IgD-negative memory B cell (primary cell): ENCODE data around the gene CHAMP1. TPM values are rescaled to one million over a fixed set of nuclear protein-coding genes. Genes with fewer than 3 reads are reported as not detected.
A peak's percentile ranks its signal among the peaks of the same experiment; 100 is the strongest.
"Not testable (repeated sequence)": the region's sequence is repeated elsewhere in the genome, so short reads cannot be mapped to it uniquely, and the experiment has no call there.

Experiments used
- H3K27ac Mint-ChIP-seq, 3 donors: one replicate each; pipeline ENCODE4 v1.8.0; 2020 to 2022; ENCODE audit warnings: mild to moderate bottlenecking in 3 of 3, mixed read lengths in 3 of 3, moderate library complexity in 1 of 3
- H3K27me3 Mint-ChIP-seq: one replicate; pipeline ENCODE4 v1.8.0; 2021; ENCODE audit warnings: mixed read lengths
- H3K36me3 Mint-ChIP-seq: one replicate; pipeline ENCODE4 v1.8.0; 2020; ENCODE audit warnings: mild to moderate bottlenecking, mixed read lengths
- H3K4me1 Mint-ChIP-seq, 3 donors: one replicate each; pipeline ENCODE4 v1.8.0; 2020 to 2022; ENCODE audit warnings: mixed read lengths in 3 of 3, mild to moderate bottlenecking in 1 of 3
- H3K4me3 Mint-ChIP-seq, 4 donors: one replicate each; pipeline ENCODE4 v1.8.0; 2020 to 2022; ENCODE audit warnings: mild to moderate bottlenecking in 4 of 4, mixed read lengths in 4 of 4, moderate library complexity in 3 of 4
- H3K9me3 Mint-ChIP-seq, 3 donors: one replicate each; pipeline ENCODE4 v1.8.0; 2020 to 2021; ENCODE audit warnings: mixed read lengths in 3 of 3, mild to moderate bottlenecking in 1 of 3
- polyA plus RNA-seq: library from polyadenylated mRNA; unstranded; fragments of 300-500 nt; fragmentation: Illumina TruSeq; gene quantifications from one replicate; pipeline ENCODE4 v1.2.3, GENCODE V29; 2021

CHAMP1 gene
- polyA plus RNA-seq, 1 donor from 2014 or later = 14.6 TPM

GRCh38 chr13:114334305-114335053 is 20.2 kb downstream of the CHAMP1 start:
- H3K9me3 Mint-ChIP-seq = no peaks in the 10 kb centered on the region
- H3K27ac Mint-ChIP-seq = peak overlapping the region; percentile 12 to 69 (median 64)
- no peaks in the 10 kb centered on the region for H3K36me3 Mint-ChIP-seq
- H3K4me1 Mint-ChIP-seq = peaks cover 11 to 19% (median 15%) of the 10 kb centered on the region in 3 donors
- H3K27me3 Mint-ChIP-seq = no peaks in the 10 kb centered on the region
- H3K4me3 Mint-ChIP-seq = peak overlapping the region; percentile 11 to 91 (median 57)

- H3K27ac Mint-ChIP-seq, H3K36me3 Mint-ChIP-seq, H3K27me3 Mint-ChIP-seq, H3K4me3 Mint-ChIP-seq, H3K9me3 Mint-ChIP-seq: not testable (repeated sequence)
- peaks cover 17 to 19% (median 18%) of the 10 kb centered on the region in 3 donors for H3K4me1 Mint-ChIP-seq
Measured at GRCh38 chr13:114336457-114336856, 22.2 kb downstream of the CHAMP1 start.

- Mint-ChIP-seq H3K36me3 (peaks cover 2% of the 10 kb centered on the region), H3K4me1 (peaks cover 12 to 15% (median 14%) of the 10 kb centered on the region in 3 donors), H3K27me3 (peaks cover 2% of the 10 kb centered on the region), H3K27ac (no peak overlapping the region), H3K9me3 (no peaks in the 10 kb centered on the region), H3K4me3 (no peak overlapping the region)
Measured at GRCh38 chr13:114338959-114339358, 24.7 kb downstream of the CHAMP1 start.

GRCh38 chr13:114339857-114340534 is 25.7 kb downstream of the CHAMP1 start:
- Mint-ChIP-seq H3K9me3 (no peaks in the 10 kb centered on the region), H3K4me3 (peak overlapping the region in 1 of 4 donors; percentile 12), H3K27ac (no peak overlapping the region), H3K36me3 (peaks cover 2% of the 10 kb centered on the region), H3K4me1 (peaks cover 4 to 6% (median 6%) of the 10 kb centered on the region in 3 donors), H3K27me3 (peaks cover 2% of the 10 kb centered on the region)

GRCh38 chr13:114341003-114341777 is 26.9 kb downstream of the CHAMP1 start:
- Mint-ChIP-seq H3K9me3 (no peaks in the 10 kb centered on the region), H3K27me3 (peaks cover 2% of the 10 kb centered on the region), H3K4me3 (no peak overlapping the region), H3K36me3 (peaks cover 2% of the 10 kb centered on the region), H3K27ac (no peak overlapping the region), H3K4me1 (peaks cover 4 to 6% (median 4%) of the 10 kb centered on the region in 3 donors)

GRCh38 chr13:114347256-114347655 is 33.0 kb downstream of the CHAMP1 start:
- H3K36me3 Mint-ChIP-seq, H3K4me3 Mint-ChIP-seq, H3K27ac Mint-ChIP-seq, H3K9me3 Mint-ChIP-seq, H3K4me1 Mint-ChIP-seq: not testable (repeated sequence)
- H3K27me3 Mint-ChIP-seq = peaks cover 25% of the 10 kb centered on the region

GRCh38 chr13:114352763-114353162 is 38.5 kb downstream of the CHAMP1 start:
- H3K4me3 Mint-ChIP-seq, H3K4me1 Mint-ChIP-seq, H3K9me3 Mint-ChIP-seq, H3K36me3 Mint-ChIP-seq, H3K27ac Mint-ChIP-seq: not testable (repeated sequence)
- H3K27me3 Mint-ChIP-seq = peaks cover 19% of the 10 kb centered on the region

GRCh38 chr13:114353382-114353781 is 39.1 kb downstream of the CHAMP1 start:
- H3K36me3 Mint-ChIP-seq = not testable (repeated sequence)

More at GRCh38 chr13:114353382-114353781, 39.1 kb downstream of the CHAMP1 start:
- H3K9me3 Mint-ChIP-seq, H3K27ac Mint-ChIP-seq, H3K4me3 Mint-ChIP-seq, H3K4me1 Mint-ChIP-seq: not testable (repeated sequence)
- H3K27me3 Mint-ChIP-seq = peaks cover 12% of the 10 kb centered on the region

Other genes starting within 250 kb of the CHAMP1 start
- gene RASA3, start 181.9 kb upstream of the CHAMP1 start, polyA plus RNA-seq = 52.8 TPM
- gene CFAP97D2, start 135.2 kb upstream of the CHAMP1 start, polyA plus RNA-seq = not detected
- gene CDC16, start 79.6 kb upstream of the CHAMP1 start, polyA plus RNA-seq = 22.6 TPM
- 35.5 TPM for gene UPF3A, start 32.9 kb upstream of the CHAMP1 start, polyA plus RNA-seq